Prostate gland (tissue), 2 donors: Measurements from ENCODE around the gene NOTCH2.
A peak's percentile ranks its signal among the peaks of the same experiment; 100 is the strongest.

ENCODE experiments used
- POLR2A ChIP-seq: fragments of 450-650 bp; IDR thresholded peaks from one replicate; pipeline ENCODE4 v1.6.1; 2016; ENCODE audit warnings: antibody characterized with exemption, mild to moderate bottlenecking
- POLR2AphosphoS5 ChIP-seq: sonication (generic); formaldehyde crosslinking; IDR thresholded peaks from one replicate; pipeline ENCODE4 v1.6.1; 2017; ENCODE audit warnings: antibody characterized with exemption
- TF ChIP-seq, protein P1 (sequence below), 4 experiments: fragments of 200-600 bp in 2 of 4; fragments of 450-650 bp in 2 of 4; sonication (generic) in 2 of 4; IDR thresholded peaks; 1 replicate in 3 of 4; 2 replicates in 1 of 4; pipeline ENCODE4 v1.5.1; 2016 to 2019; ENCODE audit warnings: antibody characterized with exemption in 4 of 4, mild to moderate bottlenecking in 2 of 4, moderate library complexity in 2 of 4

- TF ChIP-seq, protein P1, sequence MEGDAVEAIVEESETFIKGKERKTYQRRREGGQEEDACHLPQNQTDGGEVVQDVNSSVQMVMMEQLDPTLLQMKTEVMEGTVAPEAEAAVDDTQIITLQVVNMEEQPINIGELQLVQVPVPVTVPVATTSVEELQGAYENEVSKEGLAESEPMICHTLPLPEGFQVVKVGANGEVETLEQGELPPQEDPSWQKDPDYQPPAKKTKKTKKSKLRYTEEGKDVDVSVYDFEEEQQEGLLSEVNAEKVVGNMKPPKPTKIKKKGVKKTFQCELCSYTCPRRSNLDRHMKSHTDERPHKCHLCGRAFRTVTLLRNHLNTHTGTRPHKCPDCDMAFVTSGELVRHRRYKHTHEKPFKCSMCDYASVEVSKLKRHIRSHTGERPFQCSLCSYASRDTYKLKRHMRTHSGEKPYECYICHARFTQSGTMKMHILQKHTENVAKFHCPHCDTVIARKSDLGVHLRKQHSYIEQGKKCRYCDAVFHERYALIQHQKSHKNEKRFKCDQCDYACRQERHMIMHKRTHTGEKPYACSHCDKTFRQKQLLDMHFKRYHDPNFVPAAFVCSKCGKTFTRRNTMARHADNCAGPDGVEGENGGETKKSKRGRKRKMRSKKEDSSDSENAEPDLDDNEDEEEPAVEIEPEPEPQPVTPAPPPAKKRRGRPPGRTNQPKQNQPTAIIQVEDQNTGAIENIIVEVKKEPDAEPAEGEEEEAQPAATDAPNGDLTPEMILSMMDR (IDR thresholded peaks at IDR 0.05), result peak in 3 of 4 experiments; percentile 58 to 73 (median 66)
- TF ChIP-seq POLR2AphosphoS5 (no peak), POLR2A (no peak)
These were observed 198.4 kb downstream of the NOTCH2 start for GRCh38 chr1:119870917-119871596.
